Stimulated activated CD4-positive, alpha-beta T cell treated with anti-CD3 and anti-CD28 coated beads, TNF-alpha, amount 100 ng/mL, for 1 hour (primary cell): Measurements from ENCODE around the gene CCL16.
A peak's percentile ranks its signal among the peaks of the same experiment; 100 is the strongest.

Experiments
- DNase-seq, 3 donors: peaks; one replicate each; pipeline ENCODE4 v3.0.0-alpha.2; 2020; ENCODE audit warnings: low read depth in 3 of 3, low spot score in 1 of 3

Gene CCL16

GRCh38 chr17:35986643-35987042 lies 5.3 kb upstream of the CCL16 start, which contains the start of gene CCL14:
CCL14 (minus strand) TSS chr17:35986729; CDS start chr17:35986649, 80 bp downstream.
- no peak for DNase-seq

- no peak for DNase-seq
These were observed 2.8 kb upstream of the CCL16 start for GRCh38 chr17:35984140-35984539.

- no peak for DNase-seq
These were observed 1.3 kb upstream of the CCL16 start for GRCh38 chr17:35982409-35983191.

- DNase-seq, result no peak
These were observed 622 bp upstream of the CCL16 start for GRCh38 chr17:35981908-35982330.

GRCh38 chr17:35978346-35978745 lies 3.0 kb downstream of the CCL16 start:
- no peak for DNase-seq

GRCh38 chr17:35977509-35977908 lies 3.8 kb downstream of the CCL16 start:
- DNase-seq, result no peak

- no peak for DNase-seq
These were observed 7.7 kb downstream of the CCL16 start for GRCh38 chr17:35973333-35974260.

GRCh38 chr17:35972945-35973332 lies 8.4 kb downstream of the CCL16 start:
- DNase-seq, result no peak

GRCh38 chr17:35972535-35972934 lies 8.8 kb downstream of the CCL16 start:
- DNase-seq, result no peak

- DNase-seq, result no peak
These were observed 9.2 kb downstream of the CCL16 start for GRCh38 chr17:35972066-35972465.

GRCh38 chr17:35969558-35970380 lies 11.5 kb downstream of the CCL16 start:
- DNase-seq, result peak; percentile 24 to 39 (median 27)

GRCh38 chr17:35968520-35969054 lies 12.7 kb downstream of the CCL16 start:
- no peak for DNase-seq

GRCh38 chr17:35965272-35965671 lies 16.0 kb downstream of the CCL16 start:
- DNase-seq, result no peak

GRCh38 chr17:35963663-35964062 lies 17.6 kb downstream of the CCL16 start:
- no peak for DNase-seq

- no peak for DNase-seq
These were observed 27.6 kb downstream of the CCL16 start for GRCh38 chr17:35953720-35954119.

GRCh38 chr17:35949401-35949800 lies 31.9 kb downstream of the CCL16 start:
- no peak for DNase-seq

GRCh38 chr17:35948092-35948491 lies 33.2 kb downstream of the CCL16 start:
- DNase-seq, result no peak

GRCh38 chr17:35947156-35947585 lies 34.1 kb downstream of the CCL16 start:
- peak in 1 of 3 donors; percentile 7 for DNase-seq

GRCh38 chr17:35944151-35944550 lies 37.1 kb downstream of the CCL16 start:
- no peak for DNase-seq

- no peak for DNase-seq
These were observed 37.8 kb downstream of the CCL16 start, which contains the start of gene LYZL6 for GRCh38 chr17:35943537-35943936. LYZL6 (minus strand) TSS chr17:35943713; CDS start chr17:35939356, 4,357 bp downstream.
